Body of pancreas (tissue), 4 donors: Measurements from ENCODE around the gene B3GAT1. TPM values are rescaled to one million over a fixed set of nuclear protein-coding genes. Genes with fewer than 3 reads are reported as not detected.

Experiments
- ATAC-seq: fragments of 150-250 bp; one replicate; pipeline ENCODE4 v1.9.1; 2016
- DNase-seq, 4 donors: peaks; one replicate each; pipeline ENCODE4 v3.0.0-alpha.2; 2019
- H3K27ac ChIP-seq, 4 donors: fragments of 200-600 bp; sonication (generic); 1 replicate in 3 of 4; 2 replicates in 1 of 4; pipeline versions ENCODE4 v1.5.1 to v1.6.1; 2016 to 2019; ENCODE audit warnings: mild to moderate bottlenecking in 1 of 4, mixed read lengths in 1 of 4, moderate library complexity in 1 of 4
- H3K27me3 ChIP-seq, 2 donors: fragments of 200-600 bp; sonication (generic); one replicate each; pipeline ENCODE4 v1.6.0; 2016; ENCODE audit warnings: mild to moderate bottlenecking in 1 of 2
- H3K36me3 ChIP-seq, 2 donors: fragments of 200-600 bp; sonication (generic); replicated peaks in 1 of 2; 2 replicates each; pipeline ENCODE4 v1.5.1; 2016; ENCODE audit warnings: low read depth in 2 of 2; ENCODE audit not compliant: insufficient read depth in 1 of 2
- H3K4me1 ChIP-seq: fragments of 200-600 bp; sonication (generic); one replicate; pipeline ENCODE4 v1.6.0; 2016
- H3K4me3 ChIP-seq, 2 donors: fragments of 200-600 bp; sonication (generic); 1 replicate in 1 of 2; 2 replicates in 1 of 2; pipeline ENCODE4 v1.5.1; 2016 to 2019
- H3K9me3 ChIP-seq, 3 donors: fragments of 200-600 bp; sonication (generic); 1 replicate in 2 of 3; 2 replicates in 1 of 3; pipeline ENCODE4 v1.5.1; 2016
- POLR2A ChIP-seq, 3 donors: fragments of 450-650 bp; IDR thresholded peaks; one replicate each; pipeline ENCODE4 v1.6.1; 2016; ENCODE audit warnings: antibody characterized with exemption in 3 of 3, mild to moderate bottlenecking in 2 of 3
- WGBS, 2 donors: methylation state at CpG; one replicate each; pipeline ENCODE4 v1.1.5; 2017; 5-methylcytosine and 5-hydroxymethylcytosine counted together
- intact Hi-C: fragments of 100-400 bp; cut with DNase I; formaldehyde crosslinking; loops from one replicate; pipeline ENCODE4 v1.15.1; 2023
- total RNA-seq, 2 donors: library from RNA; depleted of rRNA; stranded (reverse); fragments of >200 nt; gene quantifications; one replicate each; pipeline ENCODE4 v1.1.0, GENCODE V29; 2016
- TF ChIP-seq, protein P1 (sequence below), 7 experiments: fragments of 450-650 bp in 4 of 7; fragments of 200-600 bp in 3 of 7; sonication (generic) in 3 of 7; IDR thresholded peaks; one replicate each; pipeline ENCODE4 v1.5.1; 2016 to 2019; ENCODE audit warnings: antibody characterized with exemption in 7 of 7

Gene B3GAT1
- total RNA-seq, 2 donors from 2014 or later = under 0.01 TPM; not detected in 1

GRCh38 chr11:134441706-134442105, 29.7 kb upstream of the B3GAT1 start:
- Histone ChIP-seq H3K36me3 (no peaks in the 10 kb centered on the region), H3K27me3 (no peaks in the 10 kb centered on the region), H3K4me3 (no peak overlapping the region), H3K4me1 (no peaks in the 10 kb centered on the region), H3K27ac (no peak overlapping the region), H3K9me3 (no peaks in the 10 kb centered on the region)
- intact Hi-C loops = no loop called here
- no peak for TF ChIP-seq POLR2A (IDR thresholded peaks at IDR 0.05)
- TF ChIP-seq, protein P1, sequence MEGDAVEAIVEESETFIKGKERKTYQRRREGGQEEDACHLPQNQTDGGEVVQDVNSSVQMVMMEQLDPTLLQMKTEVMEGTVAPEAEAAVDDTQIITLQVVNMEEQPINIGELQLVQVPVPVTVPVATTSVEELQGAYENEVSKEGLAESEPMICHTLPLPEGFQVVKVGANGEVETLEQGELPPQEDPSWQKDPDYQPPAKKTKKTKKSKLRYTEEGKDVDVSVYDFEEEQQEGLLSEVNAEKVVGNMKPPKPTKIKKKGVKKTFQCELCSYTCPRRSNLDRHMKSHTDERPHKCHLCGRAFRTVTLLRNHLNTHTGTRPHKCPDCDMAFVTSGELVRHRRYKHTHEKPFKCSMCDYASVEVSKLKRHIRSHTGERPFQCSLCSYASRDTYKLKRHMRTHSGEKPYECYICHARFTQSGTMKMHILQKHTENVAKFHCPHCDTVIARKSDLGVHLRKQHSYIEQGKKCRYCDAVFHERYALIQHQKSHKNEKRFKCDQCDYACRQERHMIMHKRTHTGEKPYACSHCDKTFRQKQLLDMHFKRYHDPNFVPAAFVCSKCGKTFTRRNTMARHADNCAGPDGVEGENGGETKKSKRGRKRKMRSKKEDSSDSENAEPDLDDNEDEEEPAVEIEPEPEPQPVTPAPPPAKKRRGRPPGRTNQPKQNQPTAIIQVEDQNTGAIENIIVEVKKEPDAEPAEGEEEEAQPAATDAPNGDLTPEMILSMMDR (IDR thresholded peaks at IDR 0.05) = no peak
- 52 to 53% methylated on average over 4 of the region's 4 CpGs for WGBS, 2 donors
- DNase-seq (no peak), ATAC-seq (no peak)

- Histone ChIP-seq H3K4me3 (no peak overlapping the region), H3K9me3 (no peaks in the 10 kb centered on the region), H3K4me1 (no peaks in the 10 kb centered on the region), H3K36me3 (no peaks in the 10 kb centered on the region), H3K27ac (no peak overlapping the region), H3K27me3 (no peaks in the 10 kb centered on the region)
- DNase-seq (no peak), ATAC-seq (no peak)
- intact Hi-C loops = no loop called here
- TF ChIP-seq, protein P1 (IDR thresholded peaks at IDR 0.05) = no peak
- no peak for TF ChIP-seq POLR2A (IDR thresholded peaks at IDR 0.05)
- 45 to 56% methylated on average over 8 to 9 of the region's 9 CpGs for WGBS, 2 donors
Observed at GRCh38 chr11:134441281-134441680, 29.2 kb upstream of the B3GAT1 start.

DNA sequence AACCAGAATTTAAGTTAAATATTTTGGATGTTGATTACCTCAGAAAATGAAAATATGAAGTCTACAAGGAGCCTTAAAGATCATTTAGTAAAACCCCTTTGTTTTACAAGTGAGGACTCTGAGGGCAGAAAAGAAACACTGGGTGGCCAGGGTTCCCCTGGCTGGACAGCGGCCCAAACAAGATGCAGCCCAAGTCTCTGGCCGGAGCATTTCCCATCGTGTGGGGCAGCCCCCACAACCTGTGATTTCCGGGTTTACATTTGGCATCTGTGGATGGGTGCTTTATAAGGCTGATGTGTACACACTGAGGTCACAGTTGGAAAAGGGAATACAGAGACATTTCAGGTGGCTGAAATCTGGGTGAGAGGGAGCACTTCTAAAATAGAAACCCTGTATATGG, 28.8 kb upstream of the B3GAT1 start:
- Histone ChIP-seq H3K27me3 (no peaks in the 10 kb centered on the region), H3K4me3 (no peak overlapping the region), H3K27ac (no peak overlapping the region), H3K4me1 (no peaks in the 10 kb centered on the region), H3K9me3 (no peaks in the 10 kb centered on the region), H3K36me3 (no peaks in the 10 kb centered on the region)
- ATAC-seq = no peak
- intact Hi-C loops = no loop called here
- TF ChIP-seq POLR2A (IDR thresholded peaks at IDR 0.05) = no peak
- TF ChIP-seq, protein P1 (IDR thresholded peaks at IDR 0.05) = no peak
- no peak for DNase-seq
- 56 to 71% methylated on average over 4 of the region's 4 CpGs for WGBS, 2 donors

- TF ChIP-seq, protein P1 (IDR thresholded peaks at IDR 0.05) = no peak
- TF ChIP-seq POLR2A (IDR thresholded peaks at IDR 0.05) = no peak
- no peaks in the 10 kb centered on the region for H3K36me3 ChIP-seq
- no peaks in the 10 kb centered on the region for H3K9me3 ChIP-seq
- intact Hi-C loops = no loop called here
- no peak overlapping the region for H3K27ac ChIP-seq
- DNase-seq = peak in 1 of 4 donors; percentile 6
- H3K27me3 ChIP-seq = no peaks in the 10 kb centered on the region
- 41 to 47% methylated on average over 10 to 21 of the region's 21 CpGs for WGBS, 2 donors
- no peak for ATAC-seq
- no peaks in the 10 kb centered on the region for H3K4me1 ChIP-seq
- no peak overlapping the region for H3K4me3 ChIP-seq
Observed at GRCh38 chr11:134438542-134439537, 26.8 kb upstream of the B3GAT1 start.
